Smooth muscle cell (in vitro differentiated cells): ENCODE measurements around the gene NUDT1. TPM values are rescaled to one million over a fixed set of nuclear protein-coding genes. Genes with fewer than 3 reads are reported as not detected.

Experiments used
- DNase-seq: peaks from one replicate; lab custom pipeline; 2025; ENCODE audit not compliant: unreplicated experiment; lab: John Stamatoyannopoulos, UW
- H2AFZ ChIP-seq: fragments of 200-600 bp; sonication (generic); 2 replicates; pipeline ENCODE4 v1.6.0; 2016; ENCODE audit warnings: antibody characterized with exemption, low read depth, mild to moderate bottlenecking
- H3F3A ChIP-seq: fragments of 200-600 bp; sonication (generic); 2 replicates; pipeline ENCODE4 v1.6.0; 2017; ENCODE audit warnings: antibody characterized with exemption, low read depth
- H3K27ac ChIP-seq: fragments of 200-600 bp; sonication (generic); 2 replicates; pipeline ENCODE4 v1.5.1; 2016; ENCODE audit warnings: low read depth, mild to moderate bottlenecking
- H3K27me3 ChIP-seq: fragments of 200-600 bp; sonication (generic); 2 replicates; pipeline ENCODE4 v1.6.1; 2016; ENCODE audit warnings: low read depth, mild to moderate bottlenecking
- H3K36me3 ChIP-seq: fragments of 200-600 bp; sonication (generic); 2 replicates; pipeline ENCODE4 v1.5.1; 2016; ENCODE audit warnings: low read depth
- H3K4me1 ChIP-seq: fragments of 200-600 bp; sonication (generic); 2 replicates; pipeline ENCODE4 v1.5.1; 2016; ENCODE audit warnings: low read depth
- H3K4me2 ChIP-seq: fragments of 200-600 bp; sonication (generic); 2 replicates; pipeline ENCODE4 v1.6.0; 2016; ENCODE audit warnings: mild to moderate bottlenecking
- H3K4me3 ChIP-seq: fragments of 200-600 bp; sonication (generic); 2 replicates; pipeline ENCODE4 v1.5.1; 2016; ENCODE audit warnings: mild to moderate bottlenecking
- H3K79me2 ChIP-seq: fragments of 200-600 bp; sonication (generic); 2 replicates; pipeline ENCODE4 v1.6.0; 2016; ENCODE audit warnings: low read depth, mild to moderate bottlenecking
- H3K9ac ChIP-seq: fragments of 200-600 bp; sonication (generic); 2 replicates; pipeline ENCODE4 v1.6.0; 2016; ENCODE audit warnings: low read depth
- H3K9me3 ChIP-seq: fragments of 200-600 bp; sonication (generic); replicated peaks from 2 replicates; pipeline ENCODE4 v1.5.1; 2016; ENCODE audit warnings: low read depth
- H4K20me1 ChIP-seq: fragments of 200-600 bp; sonication (generic); 2 replicates; pipeline ENCODE4 v1.6.0; 2016; ENCODE audit warnings: low read depth
- CTCF ChIP-seq: fragments of 200-600 bp; sonication (generic); IDR thresholded peaks from 2 replicates; pipeline ENCODE4 v1.5.1; 2017; ENCODE audit warnings: borderline replicate concordance, mild to moderate bottlenecking, antibody characterized with exemption; ENCODE audit not compliant: insufficient read depth, poor library complexity, severe bottlenecking
- WGBS: methylation state at CpG from one replicate; pipeline ENCODE4 v1.1.7; 2016; ENCODE audit warnings: low lambda C conversion rate; 5-methylcytosine and 5-hydroxymethylcytosine counted together
- polyA plus RNA-seq: library from polyadenylated mRNA; unstranded; fragments of >200 nt; fragmentation: Nextera tagmentation; extraction: Ambion mirVana; gene quantifications from 2 replicates; pipeline ENCODE4 v1.2.1, GENCODE V29; 2016
- total RNA-seq: library from RNA; depleted of rRNA; stranded (reverse); fragments of >200 nt; gene quantifications from 2 replicates; pipeline ENCODE4 v1.2.3, GENCODE V29; 2014

NUDT1 gene
- total and polyA plus RNA-seq, 2 experiments from 2014 or later = 20.7 to 46.0 TPM

GRCh38 chr7:2269991-2270460 lies 28.0 kb downstream of the NUDT1 start:
- Histone ChIP-seq H2AFZ (no peak overlapping the region), H3K9ac (no peak overlapping the region)

GRCh38 chr7:2270495-2270894 lies 28.5 kb downstream of the NUDT1 start:
- H3K27me3 ChIP-seq = no peaks in the 10 kb centered on the region

More at GRCh38 chr7:2269991-2270460, 28.0 kb downstream of the NUDT1 start:
- 86% methylated on average over 10 of the region's 10 CpGs for WGBS
- H4K20me1 ChIP-seq = no peaks in the 10 kb centered on the region
- H3K4me2 ChIP-seq = no peak overlapping the region
- no peak for DNase-seq
- H3K79me2 ChIP-seq = no peaks in the 10 kb centered on the region
- H3K4me3 ChIP-seq = no peak overlapping the region
- no peaks in the 10 kb centered on the region for H3K27me3 ChIP-seq
- no peak for TF ChIP-seq CTCF
- H3K9me3 ChIP-seq = no peaks in the 10 kb centered on the region
- peaks cover 16% of the 10 kb centered on the region for H3K4me1 ChIP-seq
- H3F3A ChIP-seq = no peaks in the 10 kb centered on the region
- H3K36me3 ChIP-seq = no peaks in the 10 kb centered on the region
- no peak overlapping the region for H3K27ac ChIP-seq

GRCh38 chr7:2271273-2272026 lies 29.4 kb downstream of the NUDT1 start:
- Histone ChIP-seq H3F3A (no peaks in the 10 kb centered on the region), H3K36me3 (no peaks in the 10 kb centered on the region), H3K27ac (no peak overlapping the region), H3K4me2 (no peak overlapping the region), H3K9me3 (no peaks in the 10 kb centered on the region), H2AFZ (no peak overlapping the region), H3K27me3 (no peaks in the 10 kb centered on the region), H3K4me1 (peaks cover 16% of the 10 kb centered on the region), H3K79me2 (no peaks in the 10 kb centered on the region), H3K9ac (no peak overlapping the region), H4K20me1 (peaks cover 3% of the 10 kb centered on the region), H3K4me3 (no peak overlapping the region)
- 91% methylated on average over 26 of the region's 27 CpGs for WGBS
- no peak for TF ChIP-seq CTCF
- DNase-seq = no peak

More at GRCh38 chr7:2270495-2270894, 28.5 kb downstream of the NUDT1 start:
- TF ChIP-seq CTCF = no peak
- Histone ChIP-seq H3K27ac (no peak overlapping the region), H4K20me1 (no peaks in the 10 kb centered on the region), H3K4me3 (no peak overlapping the region), H3K36me3 (no peaks in the 10 kb centered on the region), H3K4me1 (peaks cover 16% of the 10 kb centered on the region), H3K9me3 (no peaks in the 10 kb centered on the region), H3K4me2 (no peak overlapping the region), H3F3A (no peaks in the 10 kb centered on the region), H3K79me2 (no peaks in the 10 kb centered on the region), H2AFZ (no peak overlapping the region), H3K9ac (no peak overlapping the region)
- WGBS = 90% methylated on average over 8 of the region's 8 CpGs
- DNase-seq = no peak
